ENCODE results near the gene C1QTNF12. TPM values are rescaled to one million over a fixed set of nuclear protein-coding genes. Genes with fewer than 3 reads are reported as not detected.
A peak's percentile ranks its signal among the peaks of the same experiment; 100 is the strongest.

C1QTNF12 gene
- total and polyA plus RNA-seq, 2 experiments from 2014 or later, result 3.8 to 6.6 TPM

- H3K4me3 ChIP-seq, result no peak overlapping the region
- peaks cover 13% of the 10 kb centered on the region for H4K20me1 ChIP-seq (ENCODE audit: insufficient read depth, poor library complexity, severe bottlenecking)
- no peaks in the 10 kb centered on the region for H3K27me3 ChIP-seq
- no peaks in the 10 kb centered on the region for H3K9me3 ChIP-seq (ENCODE audit: low read depth)
- TF ChIP-seq EZH2 (IDR thresholded peaks at IDR 0.05; ENCODE audit: borderline replicate concordance) (no peak), EZH2phosphoT487 (IDR thresholded peaks at IDR 0.05; ENCODE audit: low read depth, severe bottlenecking, unreplicated experiment) (no peak)
- TF ChIP-seq, protein P1, sequence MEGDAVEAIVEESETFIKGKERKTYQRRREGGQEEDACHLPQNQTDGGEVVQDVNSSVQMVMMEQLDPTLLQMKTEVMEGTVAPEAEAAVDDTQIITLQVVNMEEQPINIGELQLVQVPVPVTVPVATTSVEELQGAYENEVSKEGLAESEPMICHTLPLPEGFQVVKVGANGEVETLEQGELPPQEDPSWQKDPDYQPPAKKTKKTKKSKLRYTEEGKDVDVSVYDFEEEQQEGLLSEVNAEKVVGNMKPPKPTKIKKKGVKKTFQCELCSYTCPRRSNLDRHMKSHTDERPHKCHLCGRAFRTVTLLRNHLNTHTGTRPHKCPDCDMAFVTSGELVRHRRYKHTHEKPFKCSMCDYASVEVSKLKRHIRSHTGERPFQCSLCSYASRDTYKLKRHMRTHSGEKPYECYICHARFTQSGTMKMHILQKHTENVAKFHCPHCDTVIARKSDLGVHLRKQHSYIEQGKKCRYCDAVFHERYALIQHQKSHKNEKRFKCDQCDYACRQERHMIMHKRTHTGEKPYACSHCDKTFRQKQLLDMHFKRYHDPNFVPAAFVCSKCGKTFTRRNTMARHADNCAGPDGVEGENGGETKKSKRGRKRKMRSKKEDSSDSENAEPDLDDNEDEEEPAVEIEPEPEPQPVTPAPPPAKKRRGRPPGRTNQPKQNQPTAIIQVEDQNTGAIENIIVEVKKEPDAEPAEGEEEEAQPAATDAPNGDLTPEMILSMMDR (IDR thresholded peaks at IDR 0.05; ENCODE audit: poor library complexity), result no peak
- peaks cover 42% of the 10 kb centered on the region for H3K4me1 ChIP-seq (ENCODE audit: insufficient read depth)
- no peak for DNase-seq (ENCODE audit: low spot score)
- 94% methylated on average over 15 of the region's 15 CpGs for WGBS (ENCODE audit: low lambda C conversion rate, missing lambda C conversion rate)
- H3K36me3 ChIP-seq (replicated peaks; ENCODE audit: insufficient read depth, low read depth), result no peaks in the 10 kb centered on the region
- peak overlapping the region; percentile 63 for H3K4me2 ChIP-seq
- no peaks in the 10 kb centered on the region for H3K9me2 ChIP-seq (replicated peaks; ENCODE audit: insufficient read depth)
- H2AFZ ChIP-seq, result no peak overlapping the region
- peaks cover 48% of the 10 kb centered on the region for H3K79me2 ChIP-seq
- H3K27ac ChIP-seq, result no peak overlapping the region
Measured at GRCh38 chr1:1233567-1233892, 13.0 kb downstream of the C1QTNF12 start.

DNA sequence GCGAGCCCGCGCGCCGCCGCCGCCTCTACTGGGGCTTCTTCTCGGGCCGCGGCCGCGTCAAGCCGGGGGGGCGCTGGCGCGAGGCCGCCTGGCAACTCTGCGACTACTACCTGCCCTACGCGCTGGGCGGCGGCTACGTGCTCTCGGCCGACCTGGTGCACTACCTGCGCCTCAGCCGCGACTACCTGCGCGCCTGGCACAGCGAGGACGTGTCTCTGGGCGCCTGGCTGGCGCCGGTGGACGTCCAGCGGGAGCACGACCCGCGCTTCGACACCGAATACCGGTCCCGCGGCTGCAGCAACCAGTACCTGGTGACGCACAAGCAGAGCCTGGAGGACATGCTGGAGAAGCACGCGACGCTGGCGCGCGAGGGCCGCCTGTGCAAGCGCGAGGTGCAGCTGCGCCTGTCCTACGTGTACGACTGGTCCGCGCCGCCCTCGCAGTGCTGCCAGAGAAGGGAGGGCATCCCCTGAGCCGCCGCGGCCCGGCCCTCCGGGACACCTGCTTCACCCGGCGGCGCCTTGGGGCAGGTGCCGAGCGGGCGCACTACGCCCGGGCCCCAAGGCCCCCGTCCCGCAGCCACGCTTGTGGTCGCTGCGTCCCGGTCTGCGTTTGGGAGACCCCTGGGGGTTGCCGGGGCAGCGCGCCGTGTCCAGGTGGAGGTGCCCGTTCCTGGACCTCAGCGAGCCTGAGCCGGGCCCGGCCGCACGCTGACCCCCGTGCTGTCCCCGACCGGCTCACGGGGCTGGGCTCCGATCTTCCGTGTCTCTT lies 13.5 kb downstream of the C1QTNF12 start:
- H3K36me3 ChIP-seq (replicated peaks; ENCODE audit: insufficient read depth, low read depth), result no peaks in the 10 kb centered on the region
- TF ChIP-seq EZH2phosphoT487 (IDR thresholded peaks at IDR 0.05; ENCODE audit: low read depth, severe bottlenecking, unreplicated experiment) (no peak), EZH2 (IDR thresholded peaks at IDR 0.05; ENCODE audit: borderline replicate concordance) (no peak)
- TF ChIP-seq, protein P1 (IDR thresholded peaks at IDR 0.05; ENCODE audit: poor library complexity), result no peak
- peaks cover 13% of the 10 kb centered on the region for H4K20me1 ChIP-seq (ENCODE audit: insufficient read depth, poor library complexity, severe bottlenecking)
- H3K27me3 ChIP-seq, result no peaks in the 10 kb centered on the region
- H3K4me2 ChIP-seq, result peak overlapping the region; percentile 63
- H3K79me2 ChIP-seq, result peaks cover 53% of the 10 kb centered on the region
- no peak overlapping the region for H3K27ac ChIP-seq
- no peaks in the 10 kb centered on the region for H3K9me2 ChIP-seq (replicated peaks; ENCODE audit: insufficient read depth)
- no peak overlapping the region for H2AFZ ChIP-seq
- no peak overlapping the region for H3K4me3 ChIP-seq
- over 99% methylated on average over 71 of the region's 98 CpGs for WGBS (ENCODE audit: low lambda C conversion rate, missing lambda C conversion rate)
- no peaks in the 10 kb centered on the region for H3K9me3 ChIP-seq (ENCODE audit: low read depth)
- H3K4me1 ChIP-seq (ENCODE audit: insufficient read depth), result peaks cover 36% of the 10 kb centered on the region
- no peak for DNase-seq (ENCODE audit: low spot score)

GRCh38 chr1:1232208-1232795 lies 14.2 kb downstream of the C1QTNF12 start, which contains the start of gene B3GALT6:
B3GALT6 (plus strand) TSS chr1:1232237; CDS start chr1:1232279, 42 bp downstream.
- Histone ChIP-seq H3K79me2 (peaks cover 59% of the 10 kb centered on the region), H3K36me3 (replicated peaks; ENCODE audit: insufficient read depth, low read depth) (no peaks in the 10 kb centered on the region), H2AFZ (peak within 1 kb of the TSS; percentile 47), H3K27ac (peak within 1 kb of the TSS; percentile 95), H3K9me2 (replicated peaks; ENCODE audit: insufficient read depth) (no peaks in the 10 kb centered on the region), H4K20me1 (ENCODE audit: insufficient read depth, poor library complexity, severe bottlenecking) (peaks cover 16% of the 10 kb centered on the region), H3K4me1 (ENCODE audit: insufficient read depth) (peaks cover 30% of the 10 kb centered on the region), H3K4me2 (peak within 1 kb of the TSS; percentile 91), H3K27me3 (no peaks in the 10 kb centered on the region), H3K9me3 (ENCODE audit: low read depth) (no peaks in the 10 kb centered on the region), H3K4me3 (peak within 1 kb of the TSS; percentile 86)
- no peak for TF ChIP-seq EZH2 (IDR thresholded peaks at IDR 0.05; ENCODE audit: borderline replicate concordance)
- no peak for TF ChIP-seq EZH2phosphoT487 (IDR thresholded peaks at IDR 0.05; ENCODE audit: low read depth, severe bottlenecking, unreplicated experiment)
- TF ChIP-seq, protein P1 (IDR thresholded peaks at IDR 0.05; ENCODE audit: poor library complexity), result no peak
- 42% methylated on average over 57 of the region's 100 CpGs for WGBS (ENCODE audit: low lambda C conversion rate, missing lambda C conversion rate)
- DNase-seq (ENCODE audit: low spot score), result no peak
